Activated T-helper 1 cell treated with anti-CD3 and anti-CD28 coated beads, Interleukin-2, amount 50 U/mL, for 16 hours (primary cell): Measurements from ENCODE around the gene CLEC20A.

Source experiments
- DNase-seq, 2 donors: peaks; one replicate each; pipeline ENCODE4 v3.0.0-alpha.2; 2020; ENCODE audit warnings: low read depth in 1 of 2, low spot score in 1 of 2

Gene CLEC20A

DNA sequence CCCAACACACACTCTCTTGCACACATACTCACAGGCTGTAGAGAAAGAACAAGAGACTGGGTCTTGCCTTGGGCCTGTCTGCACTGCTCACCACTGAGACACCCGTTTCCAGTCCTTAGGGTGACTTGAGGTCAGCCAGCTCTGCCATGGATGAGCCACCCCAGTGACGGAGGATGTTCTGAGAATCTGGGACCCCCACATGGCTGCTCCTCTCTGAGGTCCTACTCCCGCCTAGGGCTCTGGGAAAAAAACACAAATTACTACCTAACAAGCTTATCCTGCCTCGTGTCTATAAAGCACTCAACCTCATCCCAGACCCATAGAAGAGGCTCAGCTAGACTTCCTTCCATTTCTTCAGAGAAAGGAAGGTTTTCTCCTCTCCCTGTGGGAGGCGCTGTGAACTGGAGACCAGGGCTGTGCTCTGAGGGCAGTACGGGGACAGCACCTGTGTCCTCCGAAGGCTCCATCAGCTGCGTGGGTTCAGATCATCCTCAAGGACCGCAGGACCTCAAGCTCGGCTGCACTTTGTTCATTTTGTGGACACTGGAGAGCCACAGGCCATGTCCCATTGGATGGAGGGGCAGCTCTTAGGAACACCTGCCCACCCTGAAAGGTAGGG is 4.3 kb upstream of the CLEC20A start:
- DNase-seq, result no peak

GRCh38 chr1:178500091-178500770 is 3.5 kb upstream of the CLEC20A start:
- no peak for DNase-seq

DNA sequence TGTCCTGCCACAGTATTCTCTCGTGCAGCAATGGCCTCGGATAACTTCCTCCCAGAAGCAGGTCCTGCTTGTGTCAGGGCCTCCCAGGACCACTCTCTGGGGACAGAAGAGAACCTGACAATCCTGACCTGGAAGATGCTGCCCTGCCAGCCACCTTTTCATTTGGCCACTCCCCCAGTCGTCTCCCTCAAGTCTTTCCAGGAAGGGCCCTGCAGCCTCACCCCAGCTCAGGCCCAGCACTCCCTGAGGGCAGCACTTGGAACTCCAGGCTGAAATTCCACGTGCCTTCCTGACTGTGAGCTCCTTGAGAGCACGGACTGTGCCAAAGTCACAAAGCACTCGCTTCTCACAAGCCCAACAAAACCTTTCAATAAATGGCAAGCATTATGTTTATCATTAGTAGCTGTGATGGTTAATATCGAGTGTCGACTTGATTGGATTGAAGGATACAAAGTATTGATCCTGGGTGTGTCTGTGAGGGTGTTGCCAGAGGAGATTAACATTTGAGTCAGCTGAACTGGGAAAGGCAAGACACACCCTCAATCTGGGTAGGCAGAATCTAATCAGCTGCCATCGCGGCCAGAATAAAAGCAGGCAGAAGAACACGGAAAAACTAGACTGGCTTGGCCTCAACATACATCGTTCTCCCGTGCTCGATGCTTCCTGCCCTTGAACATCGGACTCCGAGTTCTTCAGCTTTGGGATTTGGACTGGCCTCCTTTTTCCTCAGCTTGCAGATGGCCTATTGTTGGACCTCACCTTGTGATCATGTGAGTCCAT is 2.3 kb upstream of the CLEC20A start:
- no peak for DNase-seq

- no peak for DNase-seq
Observed at GRCh38 chr1:178497903-178498478, 1.2 kb upstream of the CLEC20A start.

- DNase-seq, result no peak
Observed at GRCh38 chr1:178495741-178496409, 889 bp downstream of the CLEC20A start.

GRCh38 chr1:178495158-178495557 is 1.6 kb downstream of the CLEC20A start:
- DNase-seq, result no peak

DNA sequence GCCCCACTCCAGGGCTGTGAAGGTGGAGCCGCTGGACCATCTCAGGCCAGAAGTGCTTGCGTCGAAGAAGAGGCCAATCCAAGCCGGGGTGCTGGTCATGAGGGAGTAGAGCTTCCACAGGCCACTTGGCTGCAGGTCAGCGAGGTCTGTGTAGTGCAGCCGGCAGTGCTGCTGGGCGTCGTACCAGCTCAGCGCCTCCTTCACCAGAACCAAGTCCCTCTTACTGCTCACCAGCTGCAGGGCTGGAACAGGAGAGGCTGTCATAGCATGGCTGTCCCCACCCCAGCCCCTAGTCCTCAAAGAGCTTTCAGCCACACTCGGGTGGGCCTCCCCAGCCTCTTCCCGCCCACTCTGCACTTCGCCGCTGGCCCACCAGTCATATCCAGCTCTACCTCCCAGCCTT is 2.2 kb downstream of the CLEC20A start:
- DNase-seq, result no peak

GRCh38 chr1:178493301-178493741 is 3.4 kb downstream of the CLEC20A start:
- DNase-seq, result no peak

GRCh38 chr1:178492341-178492740 is 4.4 kb downstream of the CLEC20A start:
- no peak for DNase-seq

GRCh38 chr1:178491721-178492120 is 5.0 kb downstream of the CLEC20A start:
- DNase-seq, result no peak

DNA sequence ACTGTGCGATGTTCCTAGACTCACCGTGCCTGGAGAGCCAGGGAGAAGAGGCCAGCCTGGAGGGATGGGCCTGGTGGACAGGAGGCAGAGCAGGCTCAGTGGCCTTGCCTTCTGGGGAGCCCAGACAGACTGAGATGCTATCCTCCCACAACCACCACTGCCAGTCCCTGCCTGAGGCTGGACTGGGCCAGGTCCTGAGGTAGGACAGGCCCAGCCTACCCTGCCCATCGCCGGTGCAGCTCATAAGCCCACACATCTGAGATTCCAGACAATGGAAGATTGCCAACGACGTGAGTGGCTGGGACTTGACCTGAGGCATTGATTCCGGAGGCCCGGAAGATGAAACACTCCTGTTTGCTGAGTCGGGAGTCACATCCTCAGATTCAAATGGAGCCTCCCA is 5.8 kb downstream of the CLEC20A start:
- no peak for DNase-seq

- DNase-seq, result no peak
Observed at GRCh38 chr1:178490136-178490535, 6.6 kb downstream of the CLEC20A start.

GRCh38 chr1:178489399-178489798 is 7.4 kb downstream of the CLEC20A start:
- DNase-seq, result no peak

DNA sequence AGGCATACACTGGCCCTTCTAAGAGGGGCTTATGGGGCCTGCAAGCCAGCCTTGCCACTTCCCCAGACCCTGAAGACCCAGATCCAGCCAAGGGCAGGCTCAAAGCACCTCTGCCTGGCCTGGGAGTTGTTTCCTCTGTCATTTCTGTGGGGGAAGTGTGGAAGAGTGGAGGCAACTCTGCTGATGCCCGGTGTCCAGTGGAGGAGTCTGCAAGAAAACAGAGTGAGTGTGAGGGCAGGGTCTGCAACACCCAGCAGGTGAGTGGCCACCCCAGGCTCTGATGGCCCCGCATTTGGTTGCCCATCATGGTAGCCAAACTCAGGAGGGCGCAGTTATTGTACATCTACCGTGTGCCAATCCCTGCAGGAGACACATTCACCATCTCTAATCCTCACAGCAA is 8.4 kb downstream of the CLEC20A start:
- no peak for DNase-seq

- DNase-seq, result no peak
Observed at GRCh38 chr1:178487070-178487615, 9.6 kb downstream of the CLEC20A start.

DNA sequence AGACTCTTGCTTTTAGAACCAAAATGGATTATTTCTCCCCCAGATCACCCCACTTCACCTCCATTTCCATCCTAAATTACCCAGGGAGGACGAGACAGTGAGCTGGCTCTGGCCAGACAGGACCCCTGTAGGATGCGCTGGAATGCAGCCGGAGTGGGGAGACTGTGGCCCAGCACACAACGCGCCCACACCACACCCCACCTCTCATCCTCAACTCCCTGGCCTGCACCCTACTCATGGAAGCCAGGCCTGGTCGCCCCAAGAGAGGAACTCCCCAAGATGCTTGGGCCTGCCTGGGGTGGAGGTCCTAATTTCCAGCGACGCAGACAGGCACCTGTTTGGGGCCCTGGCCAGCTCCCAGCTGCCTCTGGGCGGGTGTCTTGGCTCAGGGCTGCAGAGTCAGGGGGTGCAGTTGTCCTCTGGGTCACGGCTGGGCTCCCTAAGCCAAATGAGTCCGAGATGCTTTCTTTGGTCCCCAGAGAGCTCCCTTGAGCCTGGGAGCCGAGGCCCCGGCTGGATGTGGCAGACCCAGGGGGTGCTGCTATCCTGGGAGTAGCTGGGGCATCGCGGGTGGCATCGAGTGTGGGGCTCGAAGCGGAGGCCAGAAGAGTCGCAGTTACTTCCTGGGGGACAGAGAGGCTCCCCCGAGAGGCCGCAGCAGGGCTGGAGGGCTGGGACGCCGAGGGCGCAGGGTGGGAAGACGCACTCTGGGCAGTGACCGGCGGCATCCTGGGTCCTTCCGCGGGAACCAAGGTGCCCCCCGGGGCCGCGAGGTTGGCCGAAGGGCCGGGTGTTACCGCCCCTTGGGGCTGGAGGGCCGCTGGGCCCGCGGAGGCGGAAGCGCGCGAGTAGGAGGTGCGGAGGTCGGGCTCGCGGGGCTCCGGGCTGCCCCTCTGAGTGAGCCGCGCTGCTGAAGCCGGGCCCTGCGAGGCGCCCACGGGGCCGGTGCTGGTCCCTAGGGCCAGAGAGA is 10.4 kb downstream of the CLEC20A start:
- DNase-seq, result no peak

GRCh38 chr1:178485541-178485981 is 11.2 kb downstream of the CLEC20A start:
- DNase-seq, result no peak

DNA sequence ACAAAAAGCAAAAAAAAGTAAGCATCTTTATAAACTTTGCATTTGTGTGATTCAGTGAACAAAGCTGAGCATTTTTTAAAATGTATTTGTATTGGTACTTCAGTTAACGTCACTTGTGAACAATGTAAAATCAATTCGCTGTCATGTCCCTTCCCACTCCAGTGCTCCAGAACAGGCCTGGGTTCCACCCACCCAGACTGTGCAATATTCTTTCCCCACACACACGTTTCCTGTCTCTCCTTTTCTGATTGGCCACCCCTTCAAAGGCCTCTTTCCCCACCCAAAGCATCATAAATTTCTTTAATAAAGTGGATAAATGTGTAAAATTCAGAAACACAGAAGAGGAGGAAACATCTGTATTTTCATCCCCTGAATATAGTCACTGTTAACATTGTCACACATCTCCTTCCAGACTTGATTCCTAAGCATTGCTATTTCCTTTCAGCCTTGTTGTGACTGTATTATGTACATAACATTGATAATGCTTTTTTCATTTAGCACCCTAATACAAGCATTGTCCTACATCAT is 12.0 kb downstream of the CLEC20A start:
- no peak for DNase-seq

GRCh38 chr1:178483251-178483957 is 13.4 kb downstream of the CLEC20A start:
- DNase-seq, result no peak
